Stimulated activated CD4-positive, alpha-beta T cell treated with anti-CD3 and anti-CD28 coated beads, TNF-alpha, amount 100 ng/mL, for 1 hour (primary cell): ENCODE measurements around the gene ASGR2.
A peak's percentile ranks its signal among the peaks of the same experiment; 100 is the strongest.

Source experiments
- DNase-seq, 3 donors: peaks; one replicate each; pipeline ENCODE4 v3.0.0-alpha.2; 2020; ENCODE audit warnings: low read depth in 3 of 3, low spot score in 1 of 3

The ASGR2 gene

DNA sequence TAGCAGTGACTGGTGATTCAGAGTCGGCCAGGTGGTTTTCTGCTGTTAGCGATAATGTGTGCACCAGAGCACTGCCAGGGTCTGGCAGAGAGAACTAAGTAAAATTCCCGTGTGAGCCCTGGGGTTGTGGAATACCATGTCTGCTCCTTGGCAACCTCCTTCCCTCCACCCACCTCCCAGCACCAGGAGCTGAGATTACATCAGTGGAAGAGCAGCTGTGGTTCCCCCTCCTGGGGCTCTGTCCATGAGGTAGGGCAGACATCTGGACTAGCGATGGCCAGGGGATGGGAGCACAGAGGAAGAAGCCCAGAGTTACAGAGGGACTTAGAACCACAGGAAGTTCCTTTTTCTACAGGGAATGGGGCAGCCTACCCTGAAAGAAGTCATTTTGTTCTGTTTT, 50.4 kb downstream of the ASGR2 start:
- DNase-seq = no peak

DNA sequence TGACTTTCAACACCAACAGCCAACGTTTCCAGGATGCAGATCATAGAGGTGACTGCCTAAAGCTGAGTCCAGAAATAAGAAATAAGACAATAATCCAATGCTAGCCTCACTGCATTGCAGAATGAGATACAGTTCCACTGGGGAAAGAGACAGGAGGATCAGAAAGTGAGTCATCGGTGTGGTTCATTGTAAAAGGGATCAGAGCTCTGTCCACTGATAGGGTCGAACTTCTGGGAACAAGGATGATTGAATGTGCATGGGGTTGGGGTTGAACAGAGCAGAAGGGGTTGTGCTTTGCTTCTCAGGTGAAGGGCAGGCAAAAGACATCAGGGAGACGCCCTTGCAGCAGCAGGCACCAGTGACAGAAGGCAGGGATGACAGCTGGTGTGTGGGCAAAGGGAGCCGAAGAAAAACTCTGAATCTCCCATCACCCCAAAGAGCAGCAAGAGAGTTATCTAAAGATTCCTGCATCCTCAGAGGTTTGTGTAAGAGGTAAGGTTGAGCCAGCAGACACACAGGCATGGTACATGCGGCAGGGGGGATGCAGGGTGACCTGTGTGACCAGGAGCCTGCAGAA, 51.0 kb downstream of the ASGR2 start:
- no peak for DNase-seq

- DNase-seq = peak in 1 of 3 donors; percentile 25
These were observed 54.3 kb downstream of the ASGR2 start for GRCh38 chr17:7060165-7060891.

DNA sequence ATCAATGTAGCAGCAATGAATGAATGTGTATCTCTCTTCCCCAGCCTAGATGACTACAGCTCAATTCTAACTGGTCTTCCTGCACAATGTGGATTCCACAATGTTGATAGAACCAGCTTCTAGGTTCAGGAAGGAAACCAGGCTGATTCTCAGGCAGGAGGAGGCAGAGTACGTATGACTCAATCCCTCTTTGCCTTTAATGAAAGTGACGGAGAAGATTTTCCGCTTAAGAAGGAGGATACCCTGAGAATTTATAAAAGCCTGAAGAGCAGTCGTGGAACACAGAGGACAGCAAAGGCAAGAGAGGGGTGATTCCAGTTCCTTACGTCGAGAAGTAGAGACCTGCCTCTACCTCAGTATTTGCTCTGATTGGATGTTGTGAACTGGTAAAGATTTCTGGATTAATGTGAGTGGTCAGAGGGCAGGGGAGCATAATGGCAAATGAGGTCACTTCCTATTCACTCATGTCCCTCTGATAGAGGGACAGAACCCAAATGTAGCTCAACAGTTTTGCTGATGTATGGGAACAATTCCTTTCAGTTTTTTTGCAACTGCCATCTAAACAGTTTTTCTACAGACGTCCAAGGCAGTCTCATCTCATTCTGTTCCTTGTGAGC, 55.7 kb downstream of the ASGR2 start:
- DNase-seq = no peak

GRCh38 chr17:7056386-7056785, 58.2 kb downstream of the ASGR2 start:
- DNase-seq = no peak
